ENCODE data around the gene ACO1.

DNA sequence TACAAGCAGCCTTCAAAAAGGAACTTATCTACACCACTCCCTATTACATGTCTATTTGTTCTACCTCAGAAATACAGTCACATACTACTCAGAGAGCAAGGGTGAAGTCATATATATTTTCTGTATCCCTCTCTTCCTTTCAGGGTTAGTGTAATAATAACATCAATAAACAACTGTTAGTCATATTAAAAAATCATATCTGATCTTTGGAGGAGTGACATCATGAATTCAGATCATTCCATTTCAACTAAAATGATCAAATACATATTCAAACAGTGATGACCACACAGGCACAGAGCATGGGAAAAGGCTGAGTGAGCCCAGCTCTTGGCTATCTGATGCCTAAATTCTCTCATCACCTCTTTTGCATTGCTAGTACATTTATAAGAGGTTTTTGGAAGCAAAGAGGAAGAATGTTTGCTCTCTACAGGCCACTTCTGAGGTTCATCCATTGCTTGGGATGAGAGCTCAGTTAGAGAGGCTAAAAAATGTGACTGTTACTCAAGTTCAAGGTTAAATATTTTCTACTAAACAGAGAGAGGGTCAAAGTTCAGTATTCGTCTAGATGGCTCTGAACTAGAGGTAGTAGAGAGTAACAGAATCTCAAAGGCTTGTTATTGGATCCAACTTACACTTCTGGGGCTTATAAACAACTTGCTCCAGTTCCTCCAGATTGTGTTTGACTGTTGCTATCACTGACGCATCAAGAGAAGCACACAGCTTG lies 102.6 kb downstream of the ACO1 start:
- TF ChIP-seq POLR2AphosphoS5 (IDR thresholded peaks at IDR 0.05; ENCODE audit: low read depth, low read length) (no peak), TAF1 (IDR thresholded peaks at IDR 0.05; ENCODE audit: low read depth, low read length) (no peak)
